Natural killer cell treated with Interleukin-12 subunit alpha and Interleukin-12 subunit beta and Interleukin-15 and Interleukin-18, amount 100 ng/mL, for 72 hours (primary cell): ENCODE results near the gene CCDC141. TPM values are rescaled to one million over a fixed set of nuclear protein-coding genes. Genes with fewer than 3 reads are reported as not detected.

Source experiments
- ATAC-seq, 2 donors: fragments of 150-1000 bp; cut with Tn5 transposase in 1 of 2; sonication (Bioruptor Pico), chemical (Tn5 transposase) in 1 of 2; 2 replicates each; pipeline ENCODE4 v1.10.0; 2021
- DNase-seq: peaks from one replicate; pipeline ENCODE4 v3.0.0; 2022; ENCODE audit warnings: low spot score
- H3K27ac Mint-ChIP-seq, 2 donors: 1 replicate in 1 of 2; 2 replicates in 1 of 2; pipeline ENCODE4 v1.8.0; 2022; ENCODE audit warnings: mixed read lengths in 2 of 2, mild to moderate bottlenecking in 1 of 2, moderate library complexity in 1 of 2
- H3K27me3 Mint-ChIP-seq, 2 donors: 1 replicate in 1 of 2; 2 replicates in 1 of 2; pipeline ENCODE4 v1.8.0; 2022; ENCODE audit warnings: mixed read lengths in 2 of 2
- H3K36me3 Mint-ChIP-seq: one replicate; pipeline ENCODE4 v1.8.0; 2022; ENCODE audit warnings: mixed read lengths
- H3K4me1 Mint-ChIP-seq, 2 donors: 1 replicate in 1 of 2; 2 replicates in 1 of 2; pipeline ENCODE4 v1.8.0; 2022; ENCODE audit warnings: low read depth in 2 of 2, mixed read lengths in 2 of 2, mild to moderate bottlenecking in 1 of 2
- H3K4me3 Mint-ChIP-seq: one replicate; pipeline ENCODE4 v1.8.0; 2022; ENCODE audit warnings: mixed read lengths
- H3K9me3 Mint-ChIP-seq: 2 replicates; pipeline ENCODE4 v1.8.0; 2022; ENCODE audit warnings: mixed read lengths
- total RNA-seq, 2 donors: library from RNA; stranded (reverse); gene quantifications; one replicate each; pipeline ENCODE4 v1.2.3, GENCODE V29; 2022

CCDC141 gene
- total RNA-seq, 2 donors from 2014 or later: 0.24 to 1.2 TPM

GRCh38 chr2:178880257-178880656 is 169.7 kb downstream of the CCDC141 start:
- Mint-ChIP-seq H3K27ac (no peak overlapping the region), H3K4me1 (no peaks in the 10 kb centered on the region), H3K9me3 (no peaks in the 10 kb centered on the region), H3K27me3 (no peaks in the 10 kb centered on the region), H3K36me3 (no peaks in the 10 kb centered on the region), H3K4me3 (no peak overlapping the region)
- ATAC-seq (no peak), DNase-seq (no peak)

- Mint-ChIP-seq H3K4me3 (no peak overlapping the region), H3K27ac (no peak overlapping the region), H3K9me3 (no peaks in the 10 kb centered on the region)
These were observed 172.1 kb downstream of the CCDC141 start for GRCh38 chr2:178877874-178878273.

GRCh38 chr2:178874529-178875240 is 175.3 kb downstream of the CCDC141 start:
- DNase-seq (no peak), ATAC-seq (no peak)
- H3K36me3 Mint-ChIP-seq: no peaks in the 10 kb centered on the region
- H3K27ac Mint-ChIP-seq: no peak overlapping the region
- peaks cover 3 to 6% of the 10 kb centered on the region in 2 donors for H3K4me1 Mint-ChIP-seq
- no peak overlapping the region for H3K4me3 Mint-ChIP-seq
- no peaks in the 10 kb centered on the region for H3K27me3 Mint-ChIP-seq
- H3K9me3 Mint-ChIP-seq: no peaks in the 10 kb centered on the region

More at GRCh38 chr2:178877874-178878273, 172.1 kb downstream of the CCDC141 start:
- DNase-seq: no peak
- H3K27me3 Mint-ChIP-seq: no peaks in the 10 kb centered on the region
- no peaks in the 10 kb centered on the region for H3K36me3 Mint-ChIP-seq
- no peak for ATAC-seq
- H3K4me1 Mint-ChIP-seq: no peaks in the 10 kb centered on the region

GRCh38 chr2:178873912-178874311 is 176.0 kb downstream of the CCDC141 start:
- no peak overlapping the region for H3K4me3 Mint-ChIP-seq
- H3K27me3 Mint-ChIP-seq: no peaks in the 10 kb centered on the region
- H3K4me1 Mint-ChIP-seq: peaks cover 3 to 6% of the 10 kb centered on the region in 2 donors
- H3K36me3 Mint-ChIP-seq: no peaks in the 10 kb centered on the region
- no peak overlapping the region for H3K27ac Mint-ChIP-seq
- ATAC-seq (no peak), DNase-seq (no peak)
- no peaks in the 10 kb centered on the region for H3K9me3 Mint-ChIP-seq

- no peaks in the 10 kb centered on the region for H3K27me3 Mint-ChIP-seq
- ATAC-seq: peak; percentile 61 to 78
- H3K4me1 Mint-ChIP-seq: peaks cover 3 to 6% of the 10 kb centered on the region in 2 donors
- no peaks in the 10 kb centered on the region for H3K36me3 Mint-ChIP-seq
- no peak for DNase-seq
- H3K27ac Mint-ChIP-seq: no peak overlapping the region
- no peak overlapping the region for H3K4me3 Mint-ChIP-seq
- H3K9me3 Mint-ChIP-seq: no peaks in the 10 kb centered on the region
These were observed 178.4 kb downstream of the CCDC141 start for GRCh38 chr2:178871536-178871935.

- peaks cover 3 to 6% of the 10 kb centered on the region in 2 donors for H3K4me1 Mint-ChIP-seq
- no peak overlapping the region for H3K4me3 Mint-ChIP-seq
- no peaks in the 10 kb centered on the region for H3K36me3 Mint-ChIP-seq
- H3K27me3 Mint-ChIP-seq: no peaks in the 10 kb centered on the region
- H3K27ac Mint-ChIP-seq: no peak overlapping the region
- ATAC-seq (peak in 1 of 2 donors; percentile 57), DNase-seq (no peak)
- no peaks in the 10 kb centered on the region for H3K9me3 Mint-ChIP-seq
These were observed 179.2 kb downstream of the CCDC141 start for GRCh38 chr2:178870703-178871102.

GRCh38 chr2:178865999-178866398 is 183.9 kb downstream of the CCDC141 start:
- H3K27me3 Mint-ChIP-seq: no peaks in the 10 kb centered on the region
- peaks cover 0 to 6% of the 10 kb centered on the region in 2 donors for H3K4me1 Mint-ChIP-seq
- H3K27ac Mint-ChIP-seq: no peak overlapping the region
- H3K4me3 Mint-ChIP-seq: no peak overlapping the region
- no peaks in the 10 kb centered on the region for H3K36me3 Mint-ChIP-seq
- H3K9me3 Mint-ChIP-seq: no peaks in the 10 kb centered on the region
- no peak for DNase-seq
- ATAC-seq: no peak

- Mint-ChIP-seq H3K36me3 (no peaks in the 10 kb centered on the region), H3K4me3 (no peak overlapping the region), H3K9me3 (no peaks in the 10 kb centered on the region), H3K27ac (no peak overlapping the region), H3K27me3 (no peaks in the 10 kb centered on the region), H3K4me1 (peaks cover 0 to under 1% of the 10 kb centered on the region in 2 donors)
- ATAC-seq (no peak), DNase-seq (no peak)
These were observed 184.6 kb downstream of the CCDC141 start for GRCh38 chr2:178865146-178865936.

- Mint-ChIP-seq H3K27me3 (no peaks in the 10 kb centered on the region), H3K4me1 (no peaks in the 10 kb centered on the region), H3K36me3 (no peaks in the 10 kb centered on the region), H3K9me3 (no peaks in the 10 kb centered on the region), H3K27ac (no peak overlapping the region), H3K4me3 (no peak overlapping the region)
- ATAC-seq: no peak
- no peak for DNase-seq
These were observed 185.9 kb downstream of the CCDC141 start for GRCh38 chr2:178863856-178864620.

- no peak for DNase-seq
- no peaks in the 10 kb centered on the region for H3K36me3 Mint-ChIP-seq
- H3K27ac Mint-ChIP-seq: no peak overlapping the region
- ATAC-seq: no peak
- H3K4me1 Mint-ChIP-seq: no peaks in the 10 kb centered on the region
- no peaks in the 10 kb centered on the region for H3K27me3 Mint-ChIP-seq
- no peaks in the 10 kb centered on the region for H3K9me3 Mint-ChIP-seq
- no peak overlapping the region for H3K4me3 Mint-ChIP-seq
These were observed 186.6 kb downstream of the CCDC141 start for GRCh38 chr2:178863130-178863855.

- Mint-ChIP-seq H3K27ac (no peak overlapping the region), H3K4me1 (no peaks in the 10 kb centered on the region), H3K4me3 (no peak overlapping the region), H3K9me3 (no peaks in the 10 kb centered on the region), H3K36me3 (no peaks in the 10 kb centered on the region), H3K27me3 (peaks cover 0 to 2% of the 10 kb centered on the region in 2 donors)
- DNase-seq (no peak), ATAC-seq (no peak)
These were observed 189.4 kb downstream of the CCDC141 start for GRCh38 chr2:178860551-178860950.

- Mint-ChIP-seq H3K4me3 (no peak overlapping the region), H3K27ac (no peak overlapping the region), H3K27me3 (peaks cover 0 to 2% of the 10 kb centered on the region in 2 donors), H3K9me3 (no peaks in the 10 kb centered on the region), H3K4me1 (no peaks in the 10 kb centered on the region), H3K36me3 (no peaks in the 10 kb centered on the region)
- ATAC-seq (no peak), DNase-seq (no peak)
These were observed 190.2 kb downstream of the CCDC141 start for GRCh38 chr2:178859730-178860129.

GRCh38 chr2:178858896-178859625 is 190.9 kb downstream of the CCDC141 start:
- Mint-ChIP-seq H3K27ac (no peak overlapping the region), H3K9me3 (no peaks in the 10 kb centered on the region), H3K36me3 (no peaks in the 10 kb centered on the region), H3K4me3 (no peak overlapping the region), H3K27me3 (peaks cover 0 to 2% of the 10 kb centered on the region in 2 donors), H3K4me1 (no peaks in the 10 kb centered on the region)
- ATAC-seq: no peak
- DNase-seq: no peak
